ENCODE measurements around the gene CHST3.

The CHST3 gene

GRCh38 chr10:71952745-71953144 lies 11.4 kb upstream of the CHST3 start:
- peaks cover 15% of the 10 kb centered on the region for H3K9me3 ChIP-seq
- no peak for TF ChIP-seq CTCF (IDR thresholded peaks at IDR 0.05)
- H3K27ac ChIP-seq = no peak overlapping the region
- H3K4me3 ChIP-seq (ENCODE audit: low read depth in 1 of 2, low read length in 1 of 2) = no peak overlapping the region
- H3K4me1 ChIP-seq (ENCODE audit: control insufficient read depth in 1 of 2, insufficient read depth in 1 of 2, low read depth in 1 of 2, low read length in 1 of 2) = no peaks in the 10 kb centered on the region
- H3K27me3 ChIP-seq = peaks cover 6% of the 10 kb centered on the region
- no peaks in the 10 kb centered on the region for H3K36me3 ChIP-seq

GRCh38 chr10:71957546-71958275 lies 6.5 kb upstream of the CHST3 start:
- Histone ChIP-seq H3K9me3 (no peaks in the 10 kb centered on the region), H3K4me1 (ENCODE audit: control insufficient read depth in 1 of 2, insufficient read depth in 1 of 2, low read depth in 1 of 2, low read length in 1 of 2) (no peaks in the 10 kb centered on the region), H3K27me3 (peaks cover 54% of the 10 kb centered on the region), H3K4me3 (ENCODE audit: low read depth in 1 of 2, low read length in 1 of 2) (no peak overlapping the region), H3K27ac (no peak overlapping the region), H3K36me3 (no peaks in the 10 kb centered on the region)
- TF ChIP-seq CTCF (IDR thresholded peaks at IDR 0.05) = no peak

GRCh38 chr10:71959526-71959925 lies 4.7 kb upstream of the CHST3 start:
- H3K27ac ChIP-seq = no peak overlapping the region
- H3K27me3 ChIP-seq = peaks cover 69% of the 10 kb centered on the region
- peaks cover 0 to 4% of the 10 kb centered on the region in 2 experiments for H3K4me1 ChIP-seq (ENCODE audit: control insufficient read depth in 1 of 2, insufficient read depth in 1 of 2, low read depth in 1 of 2, low read length in 1 of 2)
- no peaks in the 10 kb centered on the region for H3K9me3 ChIP-seq
- no peak overlapping the region for H3K4me3 ChIP-seq (ENCODE audit: low read depth in 1 of 2, low read length in 1 of 2)
- no peak for TF ChIP-seq CTCF (IDR thresholded peaks at IDR 0.05)
- no peaks in the 10 kb centered on the region for H3K36me3 ChIP-seq

GRCh38 chr10:71961831-71962230 lies 2.4 kb upstream of the CHST3 start:
- peaks cover 0 to 4% of the 10 kb centered on the region in 2 experiments for H3K4me1 ChIP-seq (ENCODE audit: control insufficient read depth in 1 of 2, insufficient read depth in 1 of 2, low read depth in 1 of 2, low read length in 1 of 2)
- TF ChIP-seq CTCF (IDR thresholded peaks at IDR 0.05) = no peak
- H3K27me3 ChIP-seq = peaks cover 92% of the 10 kb centered on the region
- H3K27ac ChIP-seq = no peak overlapping the region
- H3K36me3 ChIP-seq = no peaks in the 10 kb centered on the region
- H3K9me3 ChIP-seq = no peaks in the 10 kb centered on the region
- H3K4me3 ChIP-seq (ENCODE audit: low read depth in 1 of 2, low read length in 1 of 2) = no peak overlapping the region

GRCh38 chr10:71962901-71963300 lies 1.3 kb upstream of the CHST3 start:
- no peak overlapping the region for H3K27ac ChIP-seq

More at GRCh38 chr10:71962901-71963300, 1.3 kb upstream of the CHST3 start:
- H3K36me3 ChIP-seq = no peaks in the 10 kb centered on the region
- peaks cover 97% of the 10 kb centered on the region for H3K27me3 ChIP-seq
- H3K4me3 ChIP-seq (ENCODE audit: low read depth in 1 of 2, low read length in 1 of 2) = no peak overlapping the region
- peaks cover 0 to 4% of the 10 kb centered on the region in 2 experiments for H3K4me1 ChIP-seq (ENCODE audit: control insufficient read depth in 1 of 2, insufficient read depth in 1 of 2, low read depth in 1 of 2, low read length in 1 of 2)
- H3K9me3 ChIP-seq = no peaks in the 10 kb centered on the region
- no peak for TF ChIP-seq CTCF (IDR thresholded peaks at IDR 0.05)

All from neutrophil (primary cell).